ENCODE data around the gene TENM3. TPM values are rescaled to one million over a fixed set of nuclear protein-coding genes. Genes with fewer than 3 reads are reported as not detected.

The TENM3 gene
- total RNA-seq, 1 donor from 2014 or later, result 38.1 TPM

DNA sequence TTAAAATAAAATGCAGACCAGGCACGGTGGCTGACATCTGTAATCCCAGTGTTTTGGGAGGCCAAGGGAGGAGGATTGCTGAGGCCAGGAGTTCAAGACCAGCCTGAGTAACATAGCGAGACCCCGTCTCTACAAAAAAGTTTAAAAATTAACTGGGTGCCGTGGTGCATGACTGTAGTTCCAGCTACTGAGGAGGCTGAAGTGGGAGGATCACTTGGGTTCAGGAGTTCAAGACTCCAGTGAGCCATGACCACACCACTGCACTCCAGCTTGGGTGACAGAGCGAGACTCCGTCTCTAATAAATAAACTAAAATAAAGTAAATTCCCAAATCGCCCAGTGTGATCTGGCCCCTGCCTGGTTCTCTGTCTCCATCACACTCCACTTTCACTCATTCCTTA lies 43.7 kb downstream of the TENM3 start:
- DNase-seq (ENCODE audit: low spot score), result no peak

DNA sequence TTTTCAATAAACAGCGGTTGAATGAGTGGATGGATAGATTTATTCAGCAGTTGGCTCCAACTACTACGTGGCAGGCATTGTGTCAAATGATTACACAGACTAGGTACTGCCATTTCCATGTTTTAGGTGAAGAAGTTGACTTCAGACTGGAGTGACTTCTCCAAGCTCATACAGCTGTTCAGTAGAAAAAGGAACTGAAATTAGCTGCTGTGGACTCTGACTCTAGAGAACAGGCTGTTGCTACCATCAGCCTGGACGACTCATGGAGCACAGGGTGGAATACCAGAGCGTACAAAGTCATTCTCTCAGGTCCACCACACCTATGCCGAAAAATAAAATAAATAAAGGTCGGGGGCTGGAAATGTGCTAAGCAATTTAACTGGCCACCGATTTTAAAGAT lies 45.3 kb downstream of the TENM3 start:
- DNase-seq (ENCODE audit: low spot score), result no peak

DNA sequence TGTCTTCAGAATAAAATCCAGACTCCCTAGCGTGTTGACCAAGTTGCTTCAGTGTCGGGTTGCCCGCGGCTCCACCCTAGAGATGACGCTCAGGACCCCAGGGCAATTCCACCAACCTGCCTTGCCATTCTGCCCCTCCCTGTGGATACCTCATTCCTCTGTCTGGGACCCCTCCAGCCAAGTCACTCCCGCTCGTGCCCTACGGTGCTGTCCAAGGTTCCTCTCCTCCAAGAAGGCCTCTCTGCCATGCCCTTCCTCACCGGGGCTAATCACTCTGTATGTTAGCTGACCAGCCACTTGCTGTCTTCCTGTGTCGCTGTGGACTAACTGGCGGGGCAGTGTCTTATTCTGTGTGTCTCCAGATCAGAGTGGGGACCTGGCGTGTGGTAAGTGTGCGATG lies 46.6 kb downstream of the TENM3 start:
- DNase-seq (ENCODE audit: low spot score), result peak; percentile 79

GRCh38 chr4:182291175-182291574 lies 48.0 kb downstream of the TENM3 start:
- no peak for DNase-seq (ENCODE audit: low spot score)

DNA sequence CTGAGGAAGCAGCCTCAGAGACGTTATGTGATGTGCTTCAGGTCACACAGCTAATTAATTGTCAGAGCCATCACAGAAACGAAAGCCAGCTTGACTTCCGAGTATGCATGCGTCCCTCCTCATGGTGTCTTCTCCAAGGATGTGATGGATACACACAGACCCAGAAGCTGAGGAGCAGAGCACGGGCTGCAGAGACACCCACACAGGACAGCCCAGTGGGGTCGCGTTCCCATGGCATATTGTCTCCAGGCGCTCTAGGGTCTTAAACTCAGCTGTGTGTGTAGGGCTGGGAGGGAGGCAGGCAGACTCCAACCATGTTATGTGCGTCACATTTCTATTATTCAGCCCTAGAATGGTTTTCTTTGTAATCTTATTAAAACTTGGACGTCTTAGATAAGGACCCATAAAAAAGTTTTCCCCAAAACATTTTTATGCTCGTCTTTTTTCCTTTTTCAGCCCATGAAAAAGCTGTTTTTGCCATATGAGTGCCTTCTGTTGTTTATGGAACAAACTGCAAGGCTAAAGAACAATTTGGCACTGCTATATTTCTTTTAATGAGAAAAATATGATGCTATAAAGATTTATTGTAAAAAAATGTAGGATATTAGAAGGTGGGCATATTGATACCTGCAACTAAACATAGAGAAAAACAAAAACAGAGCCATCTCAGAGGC lies 48.5 kb downstream of the TENM3 start:
- DNase-seq (ENCODE audit: low spot score), result no peak

GRCh38 chr4:182292612-182293011 lies 49.4 kb downstream of the TENM3 start:
- DNase-seq (ENCODE audit: low spot score), result no peak

DNA sequence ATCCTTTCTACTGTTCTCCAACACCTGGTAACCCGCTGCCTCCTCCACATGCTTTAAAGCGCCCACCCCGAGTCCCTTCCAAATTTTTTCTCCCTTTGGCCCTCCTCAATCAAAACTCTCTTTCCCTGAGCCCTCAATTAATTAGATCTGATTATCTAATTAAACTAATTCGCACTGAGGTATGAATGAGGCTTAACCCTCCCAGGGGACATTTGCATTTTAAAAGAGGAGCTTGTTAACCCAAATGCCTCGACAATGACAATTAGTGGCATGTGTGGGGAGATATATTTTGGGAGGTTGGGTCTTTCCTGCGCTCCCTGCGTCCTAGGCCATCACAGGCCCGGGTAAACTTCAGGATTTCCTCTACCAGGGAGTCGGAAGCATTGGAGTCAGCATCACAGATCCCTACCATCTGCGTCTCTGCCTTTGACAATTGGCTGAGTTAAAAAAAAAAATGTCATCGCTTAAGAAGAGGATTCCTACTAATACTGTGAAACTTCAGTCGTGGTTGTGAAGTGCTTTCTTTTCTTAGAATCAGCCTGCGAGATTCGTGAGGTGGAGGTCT lies 50.6 kb downstream of the TENM3 start:
- no peak for DNase-seq (ENCODE audit: low spot score)

- DNase-seq (ENCODE audit: low spot score), result no peak
Measured at GRCh38 chr4:182294451-182294850, 51.2 kb downstream of the TENM3 start.

DNA sequence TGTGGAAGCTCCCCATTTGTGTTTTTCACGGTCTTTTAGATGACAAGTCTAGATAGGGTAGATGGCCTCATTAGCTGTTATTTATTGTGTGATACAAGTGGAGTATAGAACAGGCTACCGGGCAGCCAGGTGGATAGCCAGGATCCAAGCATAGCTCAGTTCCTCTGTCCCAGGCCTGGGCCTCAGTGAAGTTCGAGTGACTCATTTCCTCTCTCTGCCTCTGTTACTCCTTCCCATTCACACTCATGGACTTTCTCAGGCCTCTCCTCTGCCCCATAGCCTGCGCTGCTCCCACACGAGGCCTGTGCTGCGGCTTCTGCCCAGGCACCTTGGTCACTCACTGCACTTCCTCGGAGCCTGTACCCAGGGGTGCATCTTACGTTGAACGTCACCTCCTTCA lies 54.5 kb downstream of the TENM3 start:
- DNase-seq (ENCODE audit: low spot score), result no peak

DNA sequence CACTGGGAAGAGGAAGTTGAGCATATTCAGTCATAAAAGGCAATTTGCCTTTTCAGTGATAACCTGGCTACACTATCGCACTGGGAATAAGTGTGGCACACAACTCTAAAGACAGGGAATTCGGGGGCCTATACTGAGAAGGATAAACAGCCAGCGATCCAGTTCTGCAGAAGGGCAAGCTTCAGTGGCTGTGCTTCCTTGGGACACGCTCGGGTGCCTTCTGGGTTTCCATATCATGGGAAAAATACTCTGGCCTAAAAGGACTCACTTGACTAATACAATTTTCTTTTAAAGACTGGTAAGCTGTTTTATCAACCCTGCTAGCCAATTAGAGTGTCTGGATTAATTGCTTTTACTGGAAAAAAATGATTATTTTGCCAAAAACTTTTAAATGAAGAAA lies 58.5 kb downstream of the TENM3 start:
- no peak for DNase-seq (ENCODE audit: low spot score)

- DNase-seq (ENCODE audit: low spot score), result no peak
Measured at GRCh38 chr4:182303847-182304246, 60.6 kb downstream of the TENM3 start.

- DNase-seq (ENCODE audit: low spot score), result no peak
Measured at GRCh38 chr4:182306792-182307507, 63.7 kb downstream of the TENM3 start.

GRCh38 chr4:182307746-182308145 lies 64.5 kb downstream of the TENM3 start:
- DNase-seq (ENCODE audit: low spot score), result no peak

DNA sequence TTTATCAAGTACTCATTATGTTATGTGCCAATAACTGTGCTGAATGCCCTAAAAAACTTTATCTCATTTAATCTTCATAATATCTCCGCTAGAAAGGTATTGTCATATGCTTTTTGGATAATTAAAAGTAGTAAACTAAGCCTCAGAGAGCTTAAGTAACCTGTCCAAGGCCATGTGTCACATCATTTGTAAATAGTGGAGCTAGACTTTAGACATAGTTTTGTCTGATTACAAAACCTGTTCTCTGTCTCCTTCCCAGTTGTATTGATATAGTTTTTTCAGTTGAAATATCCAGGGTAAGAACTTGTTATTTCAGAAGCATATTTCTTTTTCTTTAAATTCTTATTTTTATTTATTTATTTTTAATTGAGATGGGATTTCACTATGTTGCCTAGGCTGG lies 66.7 kb downstream of the TENM3 start:
- no peak for DNase-seq (ENCODE audit: low spot score)

DNA sequence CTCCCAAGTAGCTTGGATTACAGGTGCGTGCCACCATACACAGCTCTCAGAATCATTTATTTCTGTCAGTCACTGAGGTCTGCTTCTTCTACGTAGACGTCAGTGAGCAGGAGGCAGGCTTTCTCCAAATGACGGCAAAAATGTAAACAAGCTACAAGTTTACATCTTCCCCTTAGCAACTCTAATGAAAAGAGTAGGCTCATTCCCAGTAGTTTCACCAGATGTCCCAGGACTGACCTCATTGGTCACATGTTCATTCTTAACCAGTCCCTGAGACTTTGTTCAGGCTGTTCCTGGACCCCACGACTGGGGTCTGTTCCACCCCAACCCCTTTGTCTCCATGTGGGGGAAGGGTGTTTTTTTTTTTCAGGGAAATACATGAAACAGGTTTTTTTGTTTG lies 67.1 kb downstream of the TENM3 start:
- DNase-seq (ENCODE audit: low spot score), result no peak

DNA sequence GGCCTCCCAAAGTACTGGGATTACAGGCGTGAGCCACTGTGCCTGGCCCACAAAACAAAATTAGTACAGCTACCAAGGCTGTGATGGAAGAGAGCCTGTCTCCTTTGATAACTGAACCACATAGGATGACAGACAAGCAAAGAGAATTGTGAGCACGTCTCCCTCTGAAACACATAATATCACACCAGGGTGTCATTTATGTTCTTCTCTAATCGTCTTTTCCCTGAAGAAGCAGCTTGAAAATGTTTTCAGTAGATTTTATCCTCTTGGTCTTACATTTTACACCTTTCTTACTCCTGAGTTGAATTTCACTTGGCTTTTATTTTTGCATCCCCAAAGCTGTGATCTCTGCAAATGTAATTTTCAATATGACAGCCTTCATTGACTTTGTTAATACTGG lies 67.8 kb downstream of the TENM3 start:
- no peak for DNase-seq (ENCODE audit: low spot score)

DNA sequence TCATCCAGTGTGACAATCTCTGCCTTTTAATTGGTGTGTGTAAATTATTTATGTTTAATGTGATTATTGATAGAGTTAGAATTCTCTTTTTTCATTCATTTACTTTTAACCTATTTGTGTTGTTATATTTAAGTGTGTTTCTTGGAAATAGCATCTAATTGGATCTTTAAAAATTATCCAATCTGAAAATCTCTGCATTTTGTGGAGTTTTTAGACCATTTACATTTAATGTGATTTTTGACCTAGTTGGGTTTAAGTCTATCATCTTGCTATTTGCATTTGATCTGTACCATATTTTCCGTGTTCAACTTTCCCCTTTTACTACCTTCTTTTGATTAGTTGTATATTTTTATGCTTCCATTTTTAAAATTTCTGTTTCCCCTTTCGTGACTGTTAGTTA lies 71.3 kb downstream of the TENM3 start:
- no peak for DNase-seq (ENCODE audit: low spot score)

DNA sequence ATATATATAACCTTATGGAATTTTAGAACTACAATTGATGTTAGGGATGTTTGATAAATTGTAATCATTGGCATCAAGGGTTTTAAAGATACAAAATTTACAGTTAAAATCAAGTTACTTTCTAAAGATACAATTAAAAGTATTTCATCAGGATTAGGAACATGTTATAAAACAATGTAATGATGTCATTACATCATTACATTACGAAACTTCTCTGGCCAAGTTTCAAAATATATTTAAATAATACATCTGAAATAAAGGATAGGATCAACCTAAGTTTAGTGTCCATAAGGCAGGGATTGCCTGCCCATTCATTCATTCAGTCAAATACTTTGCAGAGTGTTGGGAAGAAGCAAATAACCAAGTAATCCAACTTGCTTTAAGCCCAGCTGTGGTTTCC lies 75.1 kb downstream of the TENM3 start:
- DNase-seq (ENCODE audit: low spot score), result no peak

- DNase-seq (ENCODE audit: low spot score), result no peak
Measured at GRCh38 chr4:182320092-182320491, 76.9 kb downstream of the TENM3 start.

GRCh38 chr4:182320580-182320979 lies 77.4 kb downstream of the TENM3 start:
- DNase-seq (ENCODE audit: low spot score), result no peak

DNA sequence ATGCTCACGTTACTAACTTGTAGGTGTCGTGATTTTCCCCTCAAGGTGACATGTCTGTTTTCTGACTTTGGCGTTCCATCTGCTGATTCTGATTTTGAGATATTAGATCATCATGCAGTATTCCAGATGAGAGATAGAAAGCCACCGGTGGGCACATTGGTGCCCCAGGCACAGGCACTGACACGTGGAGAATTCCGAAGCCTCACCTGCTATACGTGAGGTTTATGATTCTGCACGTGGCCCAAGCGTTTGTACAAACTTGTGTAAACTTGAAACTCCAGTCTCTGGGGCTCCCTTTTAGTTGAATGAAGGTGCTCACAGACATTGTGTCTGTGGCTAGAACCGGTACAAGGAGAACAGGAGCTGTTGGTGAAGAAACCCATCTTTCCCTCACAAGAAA lies 81.1 kb downstream of the TENM3 start:
- no peak for DNase-seq (ENCODE audit: low spot score)

DNA sequence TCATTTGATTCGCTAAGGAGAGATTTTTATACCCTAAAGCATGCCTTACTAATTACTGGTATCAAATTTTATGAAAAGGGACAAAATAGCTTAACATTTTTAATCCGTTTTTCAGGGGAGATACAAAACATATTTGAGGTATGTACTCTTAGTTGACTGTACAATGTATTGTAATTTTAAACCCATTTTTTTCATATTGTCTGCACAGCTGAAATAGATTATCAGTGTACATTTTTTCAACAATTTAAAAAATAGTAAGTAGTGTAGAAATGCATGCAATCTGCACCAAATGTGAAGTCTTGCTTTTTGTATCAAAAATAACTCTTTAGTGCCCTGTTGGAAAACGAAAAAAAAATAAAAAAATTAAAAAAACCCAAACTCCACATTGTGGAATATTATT lies 82.2 kb downstream of the TENM3 start:
- DNase-seq (ENCODE audit: low spot score), result no peak

- no peak for DNase-seq (ENCODE audit: low spot score)
Measured at GRCh38 chr4:182325848-182326255, 82.7 kb downstream of the TENM3 start.

All from mesenteric fat pad (tissue), 1 donor.